SK-N-SH (cell line): ENCODE measurements around the gene PRR36. TPM values are rescaled to one million over a fixed set of nuclear protein-coding genes. Genes with fewer than 3 reads are reported as not detected.

Experiments
- CTCF ChIA-PET: fragments of 300-600, 350-600 bp; formaldehyde crosslinking; extraction: SDS; loops from one replicate; lab custom pipeline; 2021; lab: Yijun Ruan, JAX
- POLR2A ChIA-PET: fragments of 350-600 bp; sonication (Branson Sonifier 250); formaldehyde crosslinking; extraction: SDS; loops from one replicate; lab custom pipeline; 2020; ENCODE audit warnings: antibody characterized with exemption, inconsistent platforms; lab: Yijun Ruan, JAX
- DNase-seq: peaks from one replicate; pipeline ENCODE4 v3.0.0; 2012
- H2AFZ ChIP-seq: fragments of 200-600 bp; sonication (generic); 2 replicates; pipeline ENCODE4 v1.8.1; 2016; ENCODE audit warnings: antibody characterized with exemption, mild to moderate bottlenecking, low read depth
- H3F3A ChIP-seq: fragments of 200-600 bp; sonication (generic); replicated peaks from 2 replicates; pipeline ENCODE3; 2016; ENCODE audit warnings: antibody characterized with exemption, mild to moderate bottlenecking; ENCODE audit not compliant: insufficient read depth
- H3K27ac ChIP-seq, 2 experiments: fragments of 200-500 bp in 1 of 2; fragments of 200-600 bp in 1 of 2; sonication (Bioruptor generic) in 1 of 2; sonication (generic), shearing (Covaris generic) in 1 of 2; 2 replicates each; pipeline versions ENCODE4 v1.5.1 to v1.6.1; 2014 to 2016; ENCODE audit warnings: low read depth in 2 of 2, inconsistent platforms in 1 of 2, low read length in 1 of 2, mild to moderate bottlenecking in 1 of 2, mixed read lengths in 1 of 2
- H3K27me3 ChIP-seq: fragments of 200-600 bp; sonication (generic), shearing (Covaris generic); 2 replicates; pipeline ENCODE4 v1.6.1; 2016; ENCODE audit warnings: mixed run types; ENCODE audit not compliant: insufficient read depth
- H3K36me3 ChIP-seq, 2 experiments: fragments of 200-500 bp in 1 of 2; fragments of 200-600 bp in 1 of 2; sonication (Bioruptor generic) in 1 of 2; sonication (generic) in 1 of 2; replicated peaks in 1 of 2; 2 replicates each; pipeline versions ENCODE3 to v1.5.1; 2014 to 2016; ENCODE audit warnings: low read length in 1 of 2, mild to moderate bottlenecking in 1 of 2; ENCODE audit not compliant: insufficient read depth in 2 of 2, control insufficient read depth in 1 of 2
- H3K4me1 ChIP-seq, 2 experiments: fragments of 200-500 bp in 1 of 2; fragments of 200-600 bp in 1 of 2; sonication (Bioruptor generic) in 1 of 2; sonication (generic), shearing (Covaris generic) in 1 of 2; 2 replicates each; pipeline versions ENCODE4 v1.5.1 to v1.6.1; 2014 to 2016; ENCODE audit warnings: low read depth in 1 of 2, low read length in 1 of 2, mixed run types in 1 of 2; ENCODE audit not compliant: insufficient read depth in 2 of 2, control insufficient read depth in 1 of 2
- H3K4me2 ChIP-seq: fragments of 200-600 bp; sonication (generic), shearing (Covaris generic); 2 replicates; pipeline ENCODE4 v1.6.1; 2017; ENCODE audit warnings: mixed run types
- H3K4me3 ChIP-seq, 2 experiments: fragments of 200-500 bp in 1 of 2; fragments of 200-600 bp in 1 of 2; sonication (Bioruptor generic) in 1 of 2; sonication (generic), shearing (Covaris generic) in 1 of 2; 2 replicates each; pipeline versions ENCODE4 v1.5.1 to v1.8.1; 2014 to 2016; ENCODE audit warnings: low read depth in 2 of 2, inconsistent platforms in 1 of 2, low read length in 1 of 2, mild to moderate bottlenecking in 1 of 2, mixed read lengths in 1 of 2, moderate library complexity in 1 of 2
- H3K79me2 ChIP-seq: fragments of 200-600 bp; sonication (generic); 2 replicates; pipeline ENCODE4 v1.8.1; 2017; ENCODE audit warnings: mild to moderate bottlenecking; ENCODE audit not compliant: insufficient read depth
- H3K9ac ChIP-seq: fragments of 200-600 bp; sonication (generic); 2 replicates; pipeline ENCODE4 v1.6.1; 2017; ENCODE audit warnings: mixed run types
- H3K9me2 ChIP-seq: fragments of 200-600 bp; sonication (generic); 2 replicates; pipeline ENCODE4 v1.6.1; 2017; ENCODE audit warnings: mixed run types
- H3K9me3 ChIP-seq: fragments of 200-600 bp; sonication (generic); 2 replicates; pipeline ENCODE4 v1.6.1; 2017; ENCODE audit warnings: mixed run types, mild to moderate bottlenecking, moderate library complexity
- H4K20me1 ChIP-seq: fragments of 200-600 bp; sonication (generic); 2 replicates; pipeline ENCODE4 v1.6.1; 2017; ENCODE audit warnings: mild to moderate bottlenecking, mixed run types; ENCODE audit not compliant: insufficient read depth
- CHD2 ChIP-seq: fragments of 150-350 bp; IDR thresholded peaks from 2 replicates; pipeline ENCODE4 v1.6.1; 2018; ENCODE audit warnings: low read length; ENCODE audit not compliant: partially characterized antibody
- CTCF ChIP-seq: fragments of 200-600 bp; sonication (generic); IDR thresholded peaks from 2 replicates; pipeline ENCODE4 v1.6.1; 2017; ENCODE audit warnings: antibody characterized with exemption, mild to moderate bottlenecking, moderate library complexity
- ELF1 ChIP-seq: IDR thresholded peaks from 2 replicates; pipeline ENCODE4 v1.4.0; 2012
- EP300 ChIP-seq, 2 experiments: IDR thresholded peaks; 2 replicates each; pipeline versions ENCODE4 v1.4.0 to v1.6.1; 2012; ENCODE audit warnings: borderline replicate concordance in 1 of 2, low read depth in 1 of 2, low read length in 1 of 2
- FOXJ3 ChIP-seq: sonication (generic); formaldehyde crosslinking; IDR thresholded peaks from 2 replicates; pipeline ENCODE4 v1.5.1; 2020; ENCODE audit warnings: mild to moderate bottlenecking, missing genetic modification reagents
- FOXM1 ChIP-seq: IDR thresholded peaks from 2 replicates; pipeline ENCODE4 v1.4.0; 2012; ENCODE audit warnings: low read depth, mild to moderate bottlenecking
- GABPA ChIP-seq: IDR thresholded peaks from 2 replicates; pipeline ENCODE4 v1.4.0; 2012; ENCODE audit warnings: low read depth, mild to moderate bottlenecking
- GATA2 ChIP-seq: sonication (generic); formaldehyde crosslinking; IDR thresholded peaks from 2 replicates; pipeline ENCODE4 v1.5.0; 2020; ENCODE audit warnings: mild to moderate bottlenecking, missing genetic modification reagents
- MEF2A ChIP-seq: IDR thresholded peaks from 2 replicates; pipeline ENCODE4 v1.4.0; 2012; ENCODE audit warnings: low read depth, borderline replicate concordance
- POLR2AphosphoS5 ChIP-seq: IDR thresholded peaks from 2 replicates; pipeline ENCODE4 v1.6.1; 2012; ENCODE audit warnings: low read depth, low read length
- RFX5 ChIP-seq: IDR thresholded peaks from 2 replicates; pipeline ENCODE4 v1.6.1; 2012; ENCODE audit warnings: mild to moderate bottlenecking, improper control_type of control experiment, low read length
- SMC3 ChIP-seq: IDR thresholded peaks from 2 replicates; pipeline ENCODE4 v1.6.1; 2012; ENCODE audit warnings: low read depth, low read length, improper control_type of control experiment
- TAF1 ChIP-seq: IDR thresholded peaks from 2 replicates; pipeline ENCODE4 v1.6.1; 2012; ENCODE audit warnings: low read depth, mild to moderate bottlenecking, low read length, moderate library complexity, borderline replicate concordance
- USF1 ChIP-seq: IDR thresholded peaks from 2 replicates; pipeline ENCODE4 v1.4.0; 2012; ENCODE audit warnings: low read depth, borderline replicate concordance
- ZBTB33 ChIP-seq: IDR thresholded peaks from 2 replicates; pipeline ENCODE4 v1.4.0; 2012; ENCODE audit warnings: low read depth, borderline replicate concordance
- WGBS: methylation state at CpG from one replicate; pipeline ENCODE4 v1.1.6; 2017; ENCODE audit warnings: low lambda C conversion rate; 5-methylcytosine and 5-hydroxymethylcytosine counted together
- polyA plus RNA-seq, 3 experiments: library from polyadenylated mRNA; depleted of rRNA; stranded (reverse); fragments of >200 nt; gene quantifications; 2 replicates each; pipeline ENCODE4 v1.2.3, GENCODE V29; 2012

Gene PRR36
- polyA plus RNA-seq, 1 of the 3 experiments (the other 2 are of a cell fraction), result 0.18 TPM

GRCh38 chr19:7903244-7904073, 29.3 kb upstream of the PRR36 start, which contains the start of gene MAP2K7 (continued):
- peak; percentile 33 for TF ChIP-seq CHD2
- TF ChIP-seq ZBTB33, result no peak
- TF ChIP-seq ELF1, result no peak
- TF ChIP-seq RFX5, result no peak
- TF ChIP-seq FOXJ3, result no peak
- peak; percentile 83; the same call in 1 of the 2 replicates for TF ChIP-seq TAF1
- TF ChIP-seq SMC3, result peak; percentile 29; the same call in 1 of the 2 replicates
- peak; percentile 60 for TF ChIP-seq CTCF
- TF ChIP-seq, all 33 proteins: peak for 13

GRCh38 chr19:7902796-7903243, 28.6 kb upstream of the PRR36 start:
- Histone ChIP-seq H3K79me2 (peaks cover 37% of the 10 kb centered on the region), H3K4me3 (peak overlapping the region; percentile 70 to 72), H3K9me2 (no peaks in the 10 kb centered on the region), H3K27ac (peak overlapping the region; percentile 68 to 89; a peak in 3 of 4 replicates), H3K36me3 (peaks cover 0 to 3% of the 10 kb centered on the region in 2 experiments), H3K4me1 (peaks cover 0 to 19% of the 10 kb centered on the region in 2 experiments; a peak in 2 of 4 replicates), H4K20me1 (peaks cover 31% of the 10 kb centered on the region), H3K9me3 (no peaks in the 10 kb centered on the region), H3K4me2 (peak overlapping the region; percentile 92), H2AFZ (peak overlapping the region; percentile 93), H3K9ac (peak overlapping the region; percentile 76), H3F3A (no peaks in the 10 kb centered on the region), H3K27me3 (no peaks in the 10 kb centered on the region)
- POLR2A ChIA-PET, result interaction anchor here (0.7 to 1.6 kb wide), 3 partner anchors 13 to 40 kb away, joined by 4 to 8 read pairs (median 6); partner anchors contain the start of gene SNAPC2
- TF ChIP-seq FOXJ3, result no peak
- TF ChIP-seq FOXM1, result no peak
- TF ChIP-seq MEF2A, result no peak
- no peak for TF ChIP-seq TAF1
- no peak for TF ChIP-seq POLR2AphosphoS5
- TF ChIP-seq GABPA, result no peak
- TF ChIP-seq GATA2, result no peak
- no peak for TF ChIP-seq CTCF
- TF ChIP-seq USF1, result no peak
- TF ChIP-seq EP300 (IDR thresholded peaks at IDR 0.05; ENCODE audit: borderline replicate concordance in 1 of 2, low read depth in 1 of 2, low read length in 1 of 2), result no peak
- 20% methylated on average over 18 of the region's 20 CpGs for WGBS
- CTCF ChIA-PET, result interaction anchor here (0.8 to 2.3 kb wide), 6 partner anchors 14 to 49 kb away, joined by 3 to 26 read pairs (median 4); partner anchors contain the start of genes LRRC8E and SNAPC2
- DNase-seq, result no peak
